SIG-M5 (cell line): ENCODE results near the gene TNS1.

ENCODE experiments used
- DNase-seq: peaks from one replicate; lab custom pipeline; 2025; lab: John Stamatoyannopoulos, UW

TNS1 gene

DNA sequence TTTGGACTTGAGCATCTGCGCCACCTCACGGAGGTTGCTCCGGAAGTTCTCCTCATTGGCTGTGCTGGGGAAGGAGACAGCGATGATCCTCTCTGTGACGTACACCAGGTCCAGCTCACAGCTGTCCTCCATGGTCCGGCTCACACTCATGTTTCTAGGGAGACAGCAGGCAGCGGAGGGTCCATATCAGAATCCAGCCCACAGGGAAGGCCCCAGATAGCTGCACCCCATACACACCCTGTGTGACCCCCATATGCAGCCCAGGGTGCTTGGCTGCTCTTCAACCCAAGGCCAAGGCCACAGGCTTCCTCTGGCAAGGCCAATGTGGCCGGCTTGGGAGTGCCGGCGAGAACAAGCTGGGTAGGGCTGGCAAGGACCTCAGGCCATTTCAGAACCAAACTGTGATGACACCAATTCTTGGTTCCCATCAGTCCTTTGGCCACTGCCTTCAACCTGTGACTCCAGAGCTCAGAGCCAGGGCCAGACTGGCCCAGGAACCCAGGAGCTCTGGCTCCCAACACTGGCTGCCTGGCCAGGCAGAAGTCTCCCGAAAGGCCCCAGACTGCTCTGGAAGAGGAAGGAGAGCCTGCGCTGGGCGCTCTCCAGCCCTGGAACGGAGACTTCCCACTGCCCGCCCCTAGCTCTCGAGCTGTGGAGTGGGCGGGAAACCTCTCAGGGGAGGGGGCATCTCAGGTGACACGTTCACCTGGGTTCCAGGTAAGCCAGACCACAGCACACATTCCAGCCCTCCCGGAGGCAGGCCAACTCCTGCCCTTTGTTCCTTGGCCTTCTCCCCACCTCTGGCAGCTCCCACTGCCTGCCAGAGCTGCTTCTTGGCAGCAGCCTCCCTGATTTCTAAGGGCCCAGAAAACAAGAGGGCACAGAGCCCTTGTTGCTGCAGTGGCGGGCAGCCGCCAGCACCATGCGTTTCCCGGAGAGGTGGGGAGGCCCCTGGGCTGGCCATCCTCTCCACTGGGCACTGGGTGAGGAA is 104.7 kb downstream of the TNS1 start:
- no peak for DNase-seq

DNA sequence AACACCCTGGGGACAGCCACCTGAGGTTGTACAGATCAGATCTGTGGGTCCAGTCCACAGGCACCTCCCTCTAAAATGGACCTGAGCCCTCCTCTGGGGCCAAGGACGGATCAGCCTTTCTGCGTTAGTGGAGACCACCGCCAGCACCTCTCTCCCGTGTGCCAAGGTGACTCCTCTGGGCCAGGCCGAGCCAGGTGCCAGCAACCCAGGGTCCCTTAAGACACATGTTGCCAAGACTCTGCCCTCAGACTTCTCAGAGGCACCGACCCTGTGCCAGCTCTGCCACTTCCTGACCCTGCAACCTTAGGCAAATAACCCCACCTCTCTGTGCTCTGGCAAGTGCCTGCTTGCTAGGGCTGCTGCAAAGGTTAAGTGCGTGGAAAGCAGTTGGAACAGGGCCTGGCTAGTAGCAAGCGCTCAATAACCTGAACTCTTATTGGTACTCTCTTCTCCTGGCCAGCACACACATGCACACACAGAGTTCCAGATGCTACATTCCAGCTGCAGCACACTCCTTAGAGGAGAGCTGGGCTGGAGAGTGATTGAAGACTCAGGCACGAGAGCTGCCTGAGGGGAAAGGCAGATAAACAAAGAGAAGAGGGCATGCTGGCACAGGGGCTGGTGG is 105.6 kb downstream of the TNS1 start:
- no peak for DNase-seq

DNA sequence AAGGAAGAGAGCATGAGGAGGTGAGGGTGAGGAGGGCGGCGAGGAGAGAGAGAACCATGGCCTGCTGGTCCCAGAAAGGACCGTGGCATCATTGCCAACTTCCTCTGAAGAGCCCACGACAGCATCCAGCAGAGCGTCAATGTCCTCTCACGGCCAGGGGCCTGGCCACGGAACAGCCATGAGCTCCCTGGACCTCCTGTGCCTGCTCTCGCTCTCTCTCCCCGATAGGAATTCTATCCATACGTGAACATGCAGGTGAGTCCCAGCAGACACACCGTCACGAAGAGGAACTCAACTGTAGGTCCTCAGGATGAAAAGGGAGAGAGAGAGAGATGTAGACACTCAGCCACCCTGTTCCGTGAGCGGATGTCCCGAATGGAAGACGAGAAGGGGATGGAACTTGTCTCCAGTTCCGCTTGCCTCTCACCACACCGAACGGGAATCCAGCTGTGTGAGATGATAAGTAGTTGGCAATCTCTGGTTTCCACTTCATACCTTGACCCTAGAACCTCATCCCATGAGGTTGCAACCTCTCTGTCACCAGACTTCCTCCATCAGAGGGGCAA is 107.6 kb downstream of the TNS1 start:
- no peak for DNase-seq

DNA sequence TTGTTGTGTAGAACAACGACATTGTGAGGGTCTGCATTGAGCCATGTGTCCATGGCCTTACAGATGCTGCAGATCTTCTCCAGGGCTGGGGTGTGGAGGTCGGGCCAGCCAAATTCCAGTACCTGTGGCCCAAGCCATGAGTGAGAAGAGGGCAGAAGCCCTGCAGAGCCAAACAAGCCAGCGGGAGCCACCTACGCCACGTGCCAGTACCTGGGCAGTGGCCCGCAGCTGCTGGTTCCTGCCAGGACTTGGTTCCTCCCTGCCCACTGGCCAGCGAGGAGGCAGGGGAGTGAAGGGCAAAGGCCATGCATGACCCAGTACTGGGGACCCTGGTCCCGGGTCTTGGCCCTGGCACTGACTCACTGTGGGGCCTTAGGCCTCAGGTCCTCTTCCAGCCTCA is 109.4 kb downstream of the TNS1 start:
- no peak for DNase-seq

DNA sequence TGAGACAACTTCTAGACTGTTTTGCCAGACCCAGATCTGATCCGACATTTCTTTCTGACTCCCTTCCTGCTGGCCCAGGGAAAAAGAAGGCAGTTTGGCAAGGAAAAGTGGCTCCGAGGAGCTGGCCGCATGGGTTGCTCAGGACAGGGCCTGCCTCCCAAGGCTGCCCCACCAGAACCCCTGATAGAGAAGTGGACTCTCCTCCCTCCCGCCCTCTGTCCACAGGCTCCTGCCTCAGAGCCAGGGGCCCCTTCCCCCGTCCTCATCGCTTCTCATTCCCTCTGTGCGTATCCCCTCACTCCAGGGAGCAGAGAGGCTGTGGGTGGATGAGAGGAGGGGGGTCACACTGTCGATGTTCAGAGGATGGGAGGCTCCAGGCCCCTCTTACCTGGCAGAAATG is 110.2 kb downstream of the TNS1 start:
- no peak for DNase-seq

DNA sequence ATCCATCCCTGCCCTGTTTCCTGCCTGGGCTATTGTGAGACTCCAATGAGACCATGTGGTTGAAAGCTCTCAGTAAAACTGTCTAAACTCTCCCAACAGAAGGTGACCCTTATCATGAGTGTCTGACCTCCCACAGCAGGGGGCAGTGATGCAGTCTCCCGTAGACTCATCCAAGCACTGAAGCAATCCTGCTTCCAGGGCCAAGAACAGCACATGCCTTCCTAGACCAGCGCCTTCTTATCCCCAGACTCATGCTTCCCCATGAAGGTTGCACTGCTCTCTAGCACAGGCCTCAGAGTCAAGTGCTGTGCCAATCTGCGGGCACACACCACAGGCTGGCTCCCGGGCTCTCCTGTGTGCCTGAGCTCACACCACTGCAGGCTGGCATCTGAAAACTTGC is 112.3 kb downstream of the TNS1 start:
- DNase-seq = no peak

DNA sequence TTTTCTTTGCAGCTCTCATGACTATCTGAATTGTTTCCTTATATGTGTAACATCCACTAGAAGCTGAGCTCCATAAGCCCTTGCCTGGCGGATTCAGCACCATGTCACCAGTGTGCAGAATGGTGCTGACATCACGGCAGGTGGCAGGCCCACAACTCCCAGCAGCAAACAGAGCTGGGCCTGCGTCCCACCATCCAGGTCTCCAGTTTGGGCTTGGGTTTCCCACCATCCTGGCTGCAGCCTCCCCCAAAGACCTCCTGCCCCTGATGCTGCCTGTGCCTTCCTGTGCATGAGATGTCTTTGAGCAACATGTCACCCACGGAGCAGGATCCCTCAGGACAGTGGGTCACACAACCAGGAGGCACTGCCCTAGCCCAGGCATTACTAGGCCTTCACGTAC is 113.1 kb downstream of the TNS1 start:
- no peak for DNase-seq

DNA sequence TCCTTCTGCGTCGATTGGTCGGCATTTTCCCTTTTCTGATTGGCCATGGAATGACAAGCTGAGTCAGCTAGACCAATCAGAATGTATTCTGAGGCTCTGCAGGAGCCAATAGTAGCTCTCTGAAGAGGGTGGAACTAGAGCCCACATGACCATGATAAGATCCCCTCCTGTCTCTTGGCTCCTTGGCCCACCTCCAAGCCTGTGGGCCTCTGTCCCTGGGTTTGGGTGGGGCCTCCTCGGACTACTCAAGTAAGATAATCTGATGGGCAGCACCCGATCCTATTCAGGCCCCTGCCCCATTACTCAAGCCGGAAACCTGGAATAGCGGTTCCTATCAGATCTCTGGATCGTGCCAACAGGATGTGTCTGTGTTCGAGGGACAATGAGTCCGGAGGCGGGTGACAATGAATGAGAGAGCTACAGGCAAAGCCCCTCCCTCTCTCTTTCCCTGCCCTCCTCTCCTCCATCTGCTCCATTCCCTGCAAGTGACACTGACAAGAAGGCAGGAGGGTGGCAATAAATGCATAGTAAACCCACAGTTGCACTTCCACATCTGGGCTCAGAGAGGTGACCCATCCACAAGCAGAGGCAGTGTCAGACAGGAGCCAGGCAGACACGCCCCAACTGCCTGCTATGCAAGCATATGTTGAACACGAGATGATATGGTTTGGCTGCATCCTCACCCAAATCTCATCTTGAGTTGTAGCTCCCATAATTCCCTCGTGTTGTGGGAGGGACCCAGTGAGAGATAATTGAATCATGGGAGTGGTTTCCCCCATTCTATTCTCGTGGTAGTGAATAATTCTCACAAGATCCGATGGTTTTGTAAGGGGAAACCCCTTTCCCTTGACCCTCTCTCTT is 114.7 kb downstream of the TNS1 start:
- DNase-seq = no peak

DNA sequence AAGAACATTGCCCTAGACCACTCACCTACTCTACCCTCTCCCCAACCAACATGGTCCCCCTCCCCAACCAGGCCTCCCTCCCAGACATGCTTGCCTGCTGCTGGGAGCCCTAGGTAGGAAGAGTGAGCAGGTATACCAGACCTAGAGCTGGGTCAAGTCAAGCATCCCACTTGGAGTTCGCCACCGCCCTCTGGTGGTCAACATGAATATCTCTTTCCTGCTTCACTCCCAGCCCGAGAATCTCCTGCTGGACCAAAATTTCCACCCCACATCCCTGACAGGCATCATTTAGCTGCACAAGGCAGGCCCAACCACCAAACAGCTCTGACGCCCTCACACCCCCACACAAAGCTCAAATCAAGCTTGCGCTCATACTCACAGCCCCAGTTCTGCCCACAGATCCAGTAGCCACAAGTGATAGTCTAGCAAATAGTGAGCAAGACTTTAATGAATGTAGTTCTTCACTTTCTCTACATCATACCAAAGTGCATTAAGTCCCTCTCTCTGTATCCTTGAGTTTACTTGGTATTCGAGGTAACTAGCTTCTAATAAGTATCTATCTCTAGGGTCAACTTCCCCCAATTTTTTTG is 116.0 kb downstream of the TNS1 start:
- DNase-seq = peak; percentile 13

DNA sequence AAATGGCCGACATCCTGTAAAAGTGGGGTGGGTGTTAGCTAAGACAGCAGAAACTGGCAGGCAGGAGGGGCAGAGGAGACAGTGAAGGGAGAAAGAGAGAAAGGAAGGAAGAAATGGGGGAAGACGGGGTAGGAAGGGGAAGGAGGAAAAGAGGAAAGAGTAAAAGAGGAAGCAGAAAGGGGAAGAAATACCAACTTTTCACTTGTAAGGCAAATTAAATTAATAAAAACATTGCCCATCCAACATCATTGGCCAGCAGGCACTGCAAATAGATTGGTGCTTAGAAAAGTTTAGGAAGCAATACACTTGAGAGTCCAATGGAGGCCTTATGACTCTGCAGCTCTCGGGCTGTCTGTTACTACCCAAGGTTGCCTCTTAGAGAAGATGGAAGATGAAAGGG is 116.7 kb downstream of the TNS1 start:
- DNase-seq = no peak

DNA sequence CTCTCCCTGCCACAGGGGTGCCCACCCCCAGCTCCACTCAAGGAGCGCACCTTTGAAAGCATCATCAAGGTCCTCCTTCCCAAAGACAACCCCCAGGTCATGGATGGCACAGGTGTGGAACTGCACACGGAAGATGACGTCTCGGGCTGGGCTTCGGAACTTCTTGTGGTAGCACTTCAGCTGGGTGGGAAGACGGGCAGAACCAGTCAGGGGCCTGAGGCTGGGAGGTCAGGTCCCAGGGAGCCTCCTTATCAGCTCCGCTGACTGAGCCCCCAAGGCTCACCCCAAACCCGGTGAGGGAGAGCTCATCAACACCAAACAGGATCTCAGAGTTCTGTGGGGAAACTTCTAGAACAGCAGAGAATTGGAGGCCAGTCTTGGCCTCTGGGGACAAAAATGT is 117.8 kb downstream of the TNS1 start:
- DNase-seq = no peak

DNA sequence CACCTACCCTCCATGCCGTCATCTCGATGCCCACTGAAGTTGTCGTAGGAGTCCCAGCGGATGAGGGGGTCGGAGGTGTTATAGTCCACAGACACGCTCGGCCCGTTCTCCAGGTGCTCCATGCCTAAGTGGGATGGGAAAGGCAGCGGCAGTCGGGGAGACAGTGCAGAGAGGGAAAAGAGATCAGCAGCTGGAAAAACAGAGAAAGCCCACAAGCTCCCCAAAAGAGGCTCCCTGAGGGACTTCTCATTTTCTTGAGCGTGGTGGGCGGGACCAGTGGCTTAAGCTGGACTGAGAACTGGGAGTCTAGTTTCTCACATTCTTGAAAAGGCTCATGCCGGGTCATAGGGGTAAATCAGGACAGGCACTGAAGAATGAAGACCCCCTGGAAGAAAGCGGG is 121.9 kb downstream of the TNS1 start:
- DNase-seq = no peak

DNA sequence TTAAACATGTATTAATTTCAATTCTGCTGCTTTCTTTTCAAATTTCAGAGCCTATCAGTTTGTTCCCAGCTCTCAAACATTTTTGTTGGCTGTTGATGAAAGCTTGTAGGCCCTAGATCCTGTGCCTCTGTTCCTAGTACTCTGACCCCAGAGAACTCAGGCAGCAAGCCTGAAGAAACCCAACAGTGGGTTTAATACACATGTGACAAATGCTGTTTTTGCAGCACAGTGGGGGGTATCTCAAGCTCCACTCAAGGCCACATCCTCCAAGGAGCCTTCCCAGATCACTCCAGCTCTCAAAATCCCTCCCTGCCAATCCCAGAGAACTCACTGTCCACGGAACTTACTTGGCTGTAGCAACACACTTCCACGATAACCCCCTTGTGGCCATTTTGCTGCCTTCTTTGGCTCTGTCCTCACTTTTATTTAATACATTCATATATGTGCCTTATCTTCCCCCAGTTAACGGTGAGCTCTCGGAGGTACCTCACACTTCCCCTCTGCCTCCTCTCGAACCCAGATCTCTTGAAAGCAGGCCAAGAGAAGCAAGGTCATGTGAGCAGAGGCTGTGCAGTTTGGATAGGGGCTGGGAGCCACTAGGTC is 122.4 kb downstream of the TNS1 start:
- DNase-seq = no peak

DNA sequence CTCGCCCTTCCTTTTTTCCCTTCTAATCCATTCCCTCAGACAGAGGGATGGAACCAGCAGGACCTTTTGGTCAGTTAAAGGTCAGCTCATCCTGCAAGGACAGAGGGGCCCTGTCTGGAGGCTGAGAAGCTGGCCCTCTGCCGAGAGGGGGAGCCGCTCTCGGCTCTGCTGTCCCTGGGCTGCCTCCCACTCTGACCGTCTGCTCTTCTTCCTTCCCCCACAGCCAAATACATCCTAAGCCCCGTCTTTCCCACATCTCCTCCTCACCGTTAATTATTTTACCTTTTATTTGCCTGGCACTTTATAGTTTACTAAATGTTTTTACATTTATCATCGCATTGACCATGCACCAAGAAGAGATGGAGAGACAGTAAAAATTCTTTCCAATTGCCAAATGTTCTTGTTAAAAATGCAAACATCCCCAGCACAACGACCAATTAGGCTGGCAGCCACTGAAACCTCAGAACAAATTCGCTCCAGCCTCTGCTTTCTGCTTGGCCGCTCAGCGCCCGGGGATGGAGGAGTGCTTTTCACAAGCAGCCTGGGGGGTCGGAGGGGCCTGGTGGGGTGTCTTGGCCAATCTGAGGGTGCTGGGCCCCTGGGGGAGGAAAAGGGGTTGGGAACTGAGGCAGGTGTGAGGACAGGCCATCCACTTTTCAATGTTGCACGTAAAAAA is 123.7 kb downstream of the TNS1 start:
- no peak for DNase-seq

DNA sequence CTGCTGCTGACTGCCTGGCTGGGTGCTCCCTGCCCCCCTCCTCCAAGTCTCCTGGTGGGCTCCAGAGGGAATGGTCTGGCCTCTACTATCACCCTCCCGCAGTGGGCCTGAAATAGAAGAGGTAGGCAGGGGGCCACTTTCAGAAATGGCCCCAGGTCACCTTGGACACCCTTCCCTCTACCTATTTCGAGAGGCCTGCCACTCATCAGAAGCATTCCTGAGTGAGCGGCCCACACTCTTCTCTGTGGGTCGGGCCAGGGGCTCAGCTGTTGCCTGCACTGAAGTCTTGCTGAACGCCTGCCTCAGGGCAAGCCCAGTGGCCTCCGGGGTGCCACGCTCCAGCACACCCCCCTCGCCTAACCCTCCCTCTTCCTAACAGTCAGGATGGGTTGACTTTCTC is 124.9 kb downstream of the TNS1 start:
- no peak for DNase-seq

DNA sequence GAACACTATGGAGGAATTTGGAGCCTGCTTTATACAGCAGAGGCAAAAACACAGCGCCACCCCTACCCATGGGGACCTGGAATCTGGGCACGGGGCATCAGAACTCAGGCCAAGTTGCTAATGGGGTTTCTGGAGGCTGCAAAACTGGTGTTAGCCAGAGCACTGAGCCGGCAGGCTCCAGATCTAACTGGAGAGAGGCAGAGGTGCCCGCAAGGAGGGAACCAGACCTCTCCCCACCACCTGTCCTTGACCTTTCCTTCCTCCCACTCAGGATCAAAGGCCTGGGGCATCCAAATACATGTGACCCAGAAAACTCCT is 126.6 kb downstream of the TNS1 start:
- no peak for DNase-seq

DNA sequence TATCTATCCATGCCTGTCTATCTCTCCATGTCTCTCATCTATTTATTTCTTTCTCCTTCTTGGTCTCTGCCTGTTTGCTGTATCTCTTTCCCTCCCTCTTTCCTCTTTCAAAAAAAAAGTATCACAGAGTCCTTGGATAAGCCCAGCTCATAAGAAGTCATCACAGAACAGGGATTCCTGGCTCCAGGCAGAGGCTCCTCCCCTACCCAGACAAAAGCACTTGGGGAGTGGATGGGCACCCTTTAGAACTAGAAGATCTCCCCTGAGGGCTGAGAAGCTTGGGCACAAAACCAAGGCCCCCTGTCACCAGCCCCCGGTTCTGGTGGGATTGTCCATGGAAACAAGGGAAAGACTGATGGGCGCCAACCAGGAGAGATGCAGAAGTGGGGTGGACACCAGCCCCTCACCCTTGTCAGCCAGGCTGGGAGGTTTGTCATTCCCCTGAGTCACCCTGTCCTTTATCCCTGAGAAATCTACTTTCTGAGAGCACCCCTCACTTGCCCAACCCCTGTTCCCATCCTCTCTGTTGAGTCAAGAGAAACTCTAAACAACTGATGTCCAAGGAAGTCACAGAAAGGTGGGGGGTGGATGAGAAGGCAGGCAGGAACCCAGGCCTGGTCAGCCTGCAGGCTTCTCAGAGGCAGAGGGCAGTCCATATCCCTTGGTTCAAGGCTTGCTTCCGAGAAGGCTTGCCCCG is 127.1 kb downstream of the TNS1 start:
- DNase-seq = no peak

DNA sequence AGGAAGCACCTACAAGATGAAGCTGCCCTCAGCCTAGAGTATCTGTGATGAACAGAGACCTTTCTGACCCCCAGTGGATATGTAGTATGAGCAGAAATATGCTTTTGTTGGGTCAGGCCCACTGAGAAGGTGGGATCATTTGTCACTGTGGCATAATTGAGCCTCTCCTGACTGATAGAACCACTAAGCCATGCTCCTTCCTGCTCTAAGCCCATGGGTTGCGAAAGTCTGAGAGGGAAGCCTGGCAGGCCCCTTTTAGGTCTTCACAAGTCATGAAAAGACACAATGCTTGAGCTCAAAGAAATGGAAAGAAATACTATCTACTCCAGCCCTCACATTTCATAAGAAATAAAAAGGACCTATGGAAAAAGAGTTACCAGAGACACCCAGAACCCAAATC is 127.7 kb downstream of the TNS1 start:
- DNase-seq = no peak

DNA sequence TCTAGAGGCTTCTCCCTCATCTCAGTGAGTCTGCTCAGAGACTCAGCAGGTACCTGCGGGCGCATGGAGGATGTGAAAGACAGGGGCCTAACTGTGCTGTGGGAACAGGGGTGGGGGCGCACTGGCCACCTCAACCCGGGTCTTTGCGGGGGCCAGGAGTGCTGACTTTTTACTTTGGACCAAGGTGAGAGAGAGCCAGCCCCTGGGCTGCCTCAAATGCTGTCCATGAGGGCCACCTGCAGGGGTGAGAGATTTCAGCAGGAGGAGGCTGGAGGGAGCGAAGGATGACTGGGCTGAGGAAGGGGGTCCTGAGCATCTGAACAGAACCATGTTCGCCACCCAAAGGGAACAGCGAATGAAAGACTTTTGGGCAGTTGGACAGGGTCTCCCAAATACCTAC is 129.4 kb downstream of the TNS1 start:
- DNase-seq = no peak

DNA sequence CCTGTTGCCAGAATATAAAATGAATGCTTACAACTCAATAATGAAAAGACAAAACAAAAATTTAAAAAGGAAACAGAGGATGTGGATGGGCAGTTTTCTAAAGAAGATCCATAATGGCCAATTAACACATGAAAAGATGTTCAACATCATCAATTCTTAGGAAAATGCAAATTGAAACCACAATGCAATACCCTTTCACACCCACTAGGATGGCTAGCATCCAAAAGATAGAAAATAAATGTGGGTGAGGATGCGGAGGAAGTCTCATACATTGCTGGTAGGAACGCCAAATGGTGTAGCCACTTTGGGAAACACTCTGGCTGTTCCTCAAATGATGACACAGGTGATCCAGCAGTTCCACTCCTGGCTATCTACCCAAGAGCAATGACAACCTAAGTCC is 130.5 kb downstream of the TNS1 start:
- no peak for DNase-seq
